ENCODE results near the gene RXFP1. TPM values are rescaled to one million over a fixed set of nuclear protein-coding genes. Genes with fewer than 3 reads are reported as not detected.

The RXFP1 gene
- total RNA-seq, 1 experiment from 2014 or later = 0.48 TPM

DNA sequence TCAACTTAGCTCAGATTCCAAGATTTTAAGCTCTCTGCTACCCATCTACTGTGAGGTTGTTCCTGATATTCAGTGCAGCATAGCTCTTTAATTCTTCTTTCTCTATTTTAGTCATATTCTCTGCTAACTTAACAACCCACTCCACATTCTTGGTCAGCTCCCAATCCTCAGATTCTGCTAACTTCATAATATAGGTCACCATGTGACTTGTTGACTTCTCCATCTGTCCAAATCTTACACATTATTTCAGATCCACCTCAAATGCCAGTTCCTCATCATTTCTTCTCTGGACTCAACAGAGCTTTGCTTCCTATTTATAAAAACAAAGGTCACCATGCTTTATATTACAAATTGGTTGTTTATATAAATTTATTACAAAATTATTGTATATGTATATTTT is 29.3 kb upstream of the RXFP1 start:
- no peaks in the 10 kb centered on the region for H3K27me3 Mint-ChIP-seq (ENCODE audit: low read depth)
- H3K27ac Mint-ChIP-seq = no peak overlapping the region
- H3K4me1 Mint-ChIP-seq = no peaks in the 10 kb centered on the region; the same call in 1 of the 2 replicates
- DNase-seq (ENCODE audit: low spot score) (no peak), ATAC-seq (no peak)
- ChIA-PET POLR2A (no interaction called here), CTCF (interaction anchor here (1.2 kb wide), 1 partner anchor 20 kb away, joined by 3 read pairs; no protein-coding TSS in a partner anchor)
- no peak overlapping the region for H3K4me3 Mint-ChIP-seq
- H3K36me3 Mint-ChIP-seq = peaks cover 9% of the 10 kb centered on the region; the same call in 1 of the 2 replicates
- TF ChIP-seq SOX15 (CRISPR knock-in tag; IDR thresholded peaks at IDR 0.05) (no peak), TCF7 (CRISPR knock-in tag; IDR thresholded peaks at IDR 0.05; ENCODE audit: low read depth) (no peak), SP1 (CRISPR knock-in tag; conservative IDR thresholded peaks at IDR 0.05) (no peak)
- H3K9me3 Mint-ChIP-seq = peaks cover 19% of the 10 kb centered on the region

DNA sequence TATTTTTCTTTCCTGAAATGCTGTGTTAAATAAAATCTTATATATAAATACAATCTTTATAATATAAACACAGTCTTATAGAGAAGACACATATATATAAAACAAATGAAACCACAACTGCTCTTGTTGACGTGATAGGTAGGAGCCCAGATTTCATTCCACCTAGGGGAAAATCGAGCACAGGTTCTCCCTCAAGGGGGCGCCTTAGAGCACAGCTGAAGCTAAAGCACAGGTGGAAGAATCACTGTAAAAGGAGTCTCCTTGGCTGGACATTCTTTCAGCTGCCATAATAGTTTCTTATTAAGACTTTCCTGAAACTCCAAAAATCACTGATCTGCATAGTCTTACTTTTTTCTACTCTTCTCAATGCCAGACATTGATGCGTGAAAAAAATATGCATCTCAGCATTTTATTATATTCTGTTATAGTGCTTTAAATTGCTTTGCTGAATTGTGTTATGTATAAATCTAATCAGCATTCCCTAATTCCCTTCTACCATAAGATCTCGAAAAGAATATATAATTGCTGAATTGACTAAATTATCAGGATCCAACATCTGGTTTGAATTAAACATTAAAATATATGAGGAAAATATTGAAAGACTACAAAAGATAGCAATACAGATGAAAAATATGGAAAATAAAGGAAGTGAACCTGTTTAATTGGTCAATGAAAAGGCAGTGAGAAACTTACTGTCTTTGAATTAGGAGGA is 25.5 kb upstream of the RXFP1 start:
- Mint-ChIP-seq H3K4me1 (no peaks in the 10 kb centered on the region; the same call in 1 of the 2 replicates), H3K9me3 (peaks cover 9% of the 10 kb centered on the region), H3K4me3 (no peak overlapping the region), H3K27me3 (ENCODE audit: low read depth) (no peaks in the 10 kb centered on the region), H3K27ac (no peak overlapping the region), H3K36me3 (no peaks in the 10 kb centered on the region; the same call in 1 of the 2 replicates)
- peak; percentile 85 for DNase-seq (ENCODE audit: low spot score)
- POLR2A ChIA-PET = no interaction called here
- CTCF ChIA-PET = interaction anchor here (0.6 to 2.1 kb wide), 48 partner anchors 9 to 798 kb away, joined by 3 to 15 read pairs (median 4); partner anchors contain the start of gene RXFP1
- TF ChIP-seq, protein P1, sequence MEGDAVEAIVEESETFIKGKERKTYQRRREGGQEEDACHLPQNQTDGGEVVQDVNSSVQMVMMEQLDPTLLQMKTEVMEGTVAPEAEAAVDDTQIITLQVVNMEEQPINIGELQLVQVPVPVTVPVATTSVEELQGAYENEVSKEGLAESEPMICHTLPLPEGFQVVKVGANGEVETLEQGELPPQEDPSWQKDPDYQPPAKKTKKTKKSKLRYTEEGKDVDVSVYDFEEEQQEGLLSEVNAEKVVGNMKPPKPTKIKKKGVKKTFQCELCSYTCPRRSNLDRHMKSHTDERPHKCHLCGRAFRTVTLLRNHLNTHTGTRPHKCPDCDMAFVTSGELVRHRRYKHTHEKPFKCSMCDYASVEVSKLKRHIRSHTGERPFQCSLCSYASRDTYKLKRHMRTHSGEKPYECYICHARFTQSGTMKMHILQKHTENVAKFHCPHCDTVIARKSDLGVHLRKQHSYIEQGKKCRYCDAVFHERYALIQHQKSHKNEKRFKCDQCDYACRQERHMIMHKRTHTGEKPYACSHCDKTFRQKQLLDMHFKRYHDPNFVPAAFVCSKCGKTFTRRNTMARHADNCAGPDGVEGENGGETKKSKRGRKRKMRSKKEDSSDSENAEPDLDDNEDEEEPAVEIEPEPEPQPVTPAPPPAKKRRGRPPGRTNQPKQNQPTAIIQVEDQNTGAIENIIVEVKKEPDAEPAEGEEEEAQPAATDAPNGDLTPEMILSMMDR (IDR thresholded peaks at IDR 0.05) = peak; percentile 76
- no peak for TF ChIP-seq JUN (CRISPR knock-in tag; IDR thresholded peaks at IDR 0.05)
- ATAC-seq = peak; percentile 89

DNA sequence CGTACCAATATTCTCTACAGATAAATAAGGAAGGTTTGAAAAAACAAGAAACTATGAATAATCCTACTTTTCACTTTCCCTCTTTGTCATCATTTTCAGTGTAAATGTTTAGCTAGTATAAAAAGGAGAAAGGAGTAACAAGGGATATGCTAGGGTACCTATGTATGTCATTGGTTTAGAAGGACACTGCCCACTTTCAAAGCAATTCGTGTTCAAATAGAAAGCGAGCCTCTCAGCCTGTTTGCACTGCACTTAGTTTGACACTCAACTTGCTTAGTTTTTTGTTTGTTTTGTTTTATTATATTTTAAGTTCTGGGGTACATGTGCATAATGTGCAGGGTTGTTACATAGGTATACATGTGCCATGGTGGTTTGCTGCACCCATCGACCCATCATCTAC is 21.6 kb upstream of the RXFP1 start:
- no peak overlapping the region for H3K4me3 Mint-ChIP-seq
- DNase-seq (ENCODE audit: low spot score) = no peak
- POLR2A ChIA-PET = no interaction called here
- peaks cover 19% of the 10 kb centered on the region for H3K9me3 Mint-ChIP-seq
- H3K27me3 Mint-ChIP-seq (ENCODE audit: low read depth) = no peaks in the 10 kb centered on the region
- ATAC-seq = no peak
- CTCF ChIA-PET = no interaction called here
- H3K36me3 Mint-ChIP-seq = no peaks in the 10 kb centered on the region; the same call in 1 of the 2 replicates
- H3K4me1 Mint-ChIP-seq = no peaks in the 10 kb centered on the region
- no peak overlapping the region for H3K27ac Mint-ChIP-seq
- TF ChIP-seq, protein P2, sequence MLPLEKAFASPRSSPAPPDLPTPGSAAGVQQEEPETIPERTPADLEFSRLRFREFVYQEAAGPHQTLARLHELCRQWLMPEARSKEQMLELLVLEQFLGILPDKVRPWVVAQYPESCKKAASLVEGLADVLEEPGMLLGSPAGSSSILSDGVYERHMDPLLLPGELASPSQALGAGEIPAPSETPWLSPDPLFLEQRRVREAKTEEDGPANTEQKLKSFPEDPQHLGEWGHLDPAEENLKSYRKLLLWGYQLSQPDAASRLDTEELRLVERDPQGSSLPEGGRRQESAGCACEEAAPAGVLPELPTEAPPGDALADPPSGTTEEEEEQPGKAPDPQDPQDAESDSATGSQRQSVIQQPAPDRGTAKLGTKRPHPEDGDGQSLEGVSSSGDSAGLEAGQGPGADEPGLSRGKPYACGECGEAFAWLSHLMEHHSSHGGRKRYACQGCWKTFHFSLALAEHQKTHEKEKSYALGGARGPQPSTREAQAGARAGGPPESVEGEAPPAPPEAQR (CRISPR knock-in tag; IDR thresholded peaks at IDR 0.05) = no peak
- TF ChIP-seq ZNF671 (CRISPR knock-in tag; IDR thresholded peaks at IDR 0.05) (no peak), ZNF396 (CRISPR knock-in tag; IDR thresholded peaks at IDR 0.05; ENCODE audit: borderline replicate concordance) (no peak), FOXP1 (CRISPR knock-in tag; IDR thresholded peaks at IDR 0.05; ENCODE audit: borderline replicate concordance) (no peak), FOXK1 (CRISPR knock-in tag; IDR thresholded peaks at IDR 0.05) (no peak), USF2 (CRISPR knock-in tag; IDR thresholded peaks at IDR 0.05) (no peak), MXD4 (CRISPR knock-in tag; IDR thresholded peaks at IDR 0.05; ENCODE audit: borderline replicate concordance) (no peak), AFF4 (CRISPR knock-in tag; IDR thresholded peaks at IDR 0.05; ENCODE audit: borderline replicate concordance) (no peak), ETV6 (CRISPR knock-in tag; IDR thresholded peaks at IDR 0.05) (no peak)
- TF ChIP-seq, protein P3, sequence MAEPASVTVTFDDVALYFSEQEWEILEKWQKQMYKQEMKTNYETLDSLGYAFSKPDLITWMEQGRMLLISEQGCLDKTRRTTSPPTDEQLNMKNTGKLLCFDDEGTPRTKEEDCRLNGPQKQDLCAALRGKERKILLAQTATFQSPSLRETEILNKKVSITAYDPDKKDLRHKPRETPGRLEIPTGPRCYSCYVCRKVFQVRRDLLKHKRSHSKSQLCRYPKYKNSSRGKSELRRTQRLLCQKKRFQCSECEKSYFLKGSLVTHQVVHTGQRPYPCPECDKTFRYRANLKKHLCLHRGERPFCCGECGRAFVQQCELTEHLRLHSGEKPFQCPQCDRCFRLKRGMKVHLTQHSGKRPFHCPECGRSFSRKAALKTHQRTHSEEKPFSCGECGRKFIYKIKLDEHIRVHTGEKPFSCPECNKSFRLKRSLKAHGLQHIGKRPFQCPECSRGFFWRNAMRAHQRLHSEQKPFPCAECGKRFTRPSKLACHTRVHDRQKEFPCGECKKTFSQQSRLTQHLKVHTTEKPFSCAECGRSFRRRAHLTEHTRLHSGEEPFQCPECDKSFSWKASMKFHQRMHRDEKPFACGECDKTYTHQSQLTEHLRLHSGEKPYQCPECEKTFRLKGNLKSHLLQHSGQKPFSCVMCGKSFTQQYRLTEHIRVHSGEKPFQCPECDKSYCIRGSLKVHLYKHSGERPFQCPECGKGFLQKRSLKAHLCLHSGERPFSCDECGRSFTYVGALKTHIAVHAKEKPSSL (CRISPR knock-in tag; conservative IDR thresholded peaks at IDR 0.05) = no peak
- TF ChIP-seq, protein P4, sequence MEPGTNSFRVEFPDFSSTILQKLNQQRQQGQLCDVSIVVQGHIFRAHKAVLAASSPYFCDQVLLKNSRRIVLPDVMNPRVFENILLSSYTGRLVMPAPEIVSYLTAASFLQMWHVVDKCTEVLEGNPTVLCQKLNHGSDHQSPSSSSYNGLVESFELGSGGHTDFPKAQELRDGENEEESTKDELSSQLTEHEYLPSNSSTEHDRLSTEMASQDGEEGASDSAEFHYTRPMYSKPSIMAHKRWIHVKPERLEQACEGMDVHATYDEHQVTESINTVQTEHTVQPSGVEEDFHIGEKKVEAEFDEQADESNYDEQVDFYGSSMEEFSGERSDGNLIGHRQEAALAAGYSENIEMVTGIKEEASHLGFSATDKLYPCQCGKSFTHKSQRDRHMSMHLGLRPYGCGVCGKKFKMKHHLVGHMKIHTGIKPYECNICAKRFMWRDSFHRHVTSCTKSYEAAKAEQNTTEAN (CRISPR knock-in tag; IDR thresholded peaks at IDR 0.05) = no peak
- TF ChIP-seq, protein P5, sequence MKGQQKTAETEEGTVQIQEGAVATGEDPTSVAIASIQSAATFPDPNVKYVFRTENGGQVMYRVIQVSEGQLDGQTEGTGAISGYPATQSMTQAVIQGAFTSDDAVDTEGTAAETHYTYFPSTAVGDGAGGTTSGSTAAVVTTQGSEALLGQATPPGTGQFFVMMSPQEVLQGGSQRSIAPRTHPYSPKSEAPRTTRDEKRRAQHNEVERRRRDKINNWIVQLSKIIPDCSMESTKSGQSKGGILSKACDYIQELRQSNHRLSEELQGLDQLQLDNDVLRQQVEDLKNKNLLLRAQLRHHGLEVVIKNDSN (CRISPR knock-in tag; IDR thresholded peaks at IDR 0.05) = no peak
- TF ChIP-seq, protein P6, sequence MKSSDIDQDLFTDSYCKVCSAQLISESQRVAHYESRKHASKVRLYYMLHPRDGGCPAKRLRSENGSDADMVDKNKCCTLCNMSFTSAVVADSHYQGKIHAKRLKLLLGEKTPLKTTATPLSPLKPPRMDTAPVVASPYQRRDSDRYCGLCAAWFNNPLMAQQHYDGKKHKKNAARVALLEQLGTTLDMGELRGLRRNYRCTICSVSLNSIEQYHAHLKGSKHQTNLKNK (CRISPR knock-in tag; IDR thresholded peaks at IDR 0.05) = no peak

Data from WTC11 (cell line).